Measurements from ENCODE around the gene DFFB.

DFFB gene

GRCh38 chr1:3931007-3931912 lies 74.0 kb downstream of the DFFB start:
- no peak for DNase-seq

DNA sequence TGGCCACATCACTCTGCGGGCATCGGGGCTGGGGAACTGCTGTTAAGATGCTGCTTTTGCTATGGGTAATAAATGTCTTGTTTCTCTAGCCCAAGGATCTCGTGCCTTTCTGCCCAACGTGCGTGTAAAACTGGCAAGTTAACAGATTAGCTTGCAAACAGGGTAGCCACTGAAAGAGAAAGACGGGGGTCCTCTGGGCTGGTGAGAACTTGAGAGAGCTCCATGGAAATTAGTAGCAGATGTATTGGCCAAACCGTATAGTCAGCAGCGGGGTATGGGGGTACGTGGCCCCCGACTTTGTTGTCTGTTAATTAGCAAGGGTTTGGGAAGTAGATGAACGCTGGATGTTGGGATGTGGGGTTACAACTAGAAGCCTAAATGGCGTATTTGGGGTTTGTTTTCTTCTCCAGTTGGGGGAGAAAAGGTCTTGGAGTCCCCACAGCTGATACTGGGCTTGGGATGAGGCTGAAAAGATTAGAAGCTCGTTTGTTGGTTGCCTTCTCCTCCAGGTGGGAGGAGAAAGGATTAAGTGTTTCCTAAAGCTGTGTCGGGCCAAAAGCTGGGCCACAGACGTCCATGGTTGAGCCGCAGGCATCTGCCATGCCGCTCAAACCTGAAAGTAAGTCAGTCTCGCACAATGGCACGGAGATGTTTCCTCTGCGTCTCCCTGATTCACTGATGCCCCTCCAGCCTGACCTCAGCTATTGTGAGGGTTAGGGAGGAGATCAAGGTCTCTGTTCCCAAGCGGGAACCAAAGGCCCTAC lies 75.1 kb downstream of the DFFB start:
- DNase-seq: no peak

Data from effector CD4-positive, alpha-beta T cell (primary cell).